ENCODE measurements around the gene IKBKE.

- TF ChIP-seq POLR2A (IDR thresholded peaks at IDR 0.05; ENCODE audit: borderline replicate concordance, extremely low read depth, insufficient read depth, insufficient read length): no peak
- no peak for TF ChIP-seq CTCF (IDR thresholded peaks at IDR 0.05 in 2 of 3, conservative IDR thresholded peaks at IDR 0.05 in 1 of 3; ENCODE audit: borderline replicate concordance in 1 of 3, insufficient read depth in 1 of 3, low read depth in 2 of 3, low read length in 2 of 3)
- TF ChIP-seq EZH2 (IDR thresholded peaks at IDR 0.05): no peak
- no peak for TF ChIP-seq ATF3 (IDR thresholded peaks at IDR 0.05)
- TF ChIP-seq EZH2phosphoT487 (IDR thresholded peaks at IDR 0.05; ENCODE audit: borderline replicate concordance): no peak
- TF ChIP-seq REST (IDR thresholded peaks at IDR 0.05; ENCODE audit: low read depth): no peak
- no peak for TF ChIP-seq MAX (IDR thresholded peaks at IDR 0.05)
- TF ChIP-seq POLR2AphosphoS5 (IDR thresholded peaks at IDR 0.05; ENCODE audit: low read depth, low read length): no peak
- TF ChIP-seq CBX3 (IDR thresholded peaks at IDR 0.05; ENCODE audit: low read depth): no peak
- no peak for TF ChIP-seq YY1 (IDR thresholded peaks at IDR 0.05; ENCODE audit: extremely low read depth, insufficient replicate concordance, low read depth, low read length)
- no peak for TF ChIP-seq JUND (IDR thresholded peaks at IDR 0.05)
- no peak for TF ChIP-seq SP1 (IDR thresholded peaks at IDR 0.05; ENCODE audit: low read depth)
These were observed 22.3 kb downstream of the IKBKE start for GRCh38 chr1:206492589-206492988.
